Stimulated activated CD4-positive, alpha-beta T cell treated with anti-CD3 and anti-CD28 coated beads, Interleukin-2, amount 100 ng/mL, for 24 hours (primary cell): ENCODE data around the gene PFN2.
"Not testable (repeated sequence)": the region's sequence is repeated elsewhere in the genome, so short reads cannot be mapped to it uniquely, and the experiment has no call there.

Experiments used
- DNase-seq, 2 donors: peaks; one replicate each; pipeline ENCODE4 v3.0.0-alpha.2; 2020

PFN2 gene

GRCh38 chr3:149970716-149971402 is at the start of gene PFN2:
Gene PFN2 (minus strand): TSS chr3:149970895. CDS start chr3:149970856, 39 bp downstream.
- peak; percentile 42 to 49 for DNase-seq

GRCh38 chr3:150015901-150016300 is 45.2 kb upstream of the PFN2 start:
- no peak for DNase-seq

- no peak for DNase-seq
Measured at GRCh38 chr3:150014782-150015181, 44.1 kb upstream of the PFN2 start.

- DNase-seq, result no peak
Measured at GRCh38 chr3:150013801-150014200, 43.1 kb upstream of the PFN2 start.

- DNase-seq, result no peak
Measured at GRCh38 chr3:150006794-150007193, 36.1 kb upstream of the PFN2 start.

- no peak for DNase-seq
Measured at GRCh38 chr3:150005243-150006112, 34.8 kb upstream of the PFN2 start.

- DNase-seq, result no peak
Measured at GRCh38 chr3:150000641-150001040, 29.9 kb upstream of the PFN2 start.

- DNase-seq, result no peak
Measured at GRCh38 chr3:149999421-149999820, 28.7 kb upstream of the PFN2 start.

- DNase-seq, result no peak
Measured at GRCh38 chr3:149998946-149999345, 28.3 kb upstream of the PFN2 start.

GRCh38 chr3:149992416-149993058 is 21.8 kb upstream of the PFN2 start:
- no peak for DNase-seq

- no peak for DNase-seq
Measured at GRCh38 chr3:149990423-149990948, 19.8 kb upstream of the PFN2 start.

- no peak for DNase-seq
Measured at GRCh38 chr3:149989307-149989706, 18.6 kb upstream of the PFN2 start.

- DNase-seq, result no peak
Measured at GRCh38 chr3:149983628-149984027, 12.9 kb upstream of the PFN2 start.

GRCh38 chr3:149983053-149983452 is 12.4 kb upstream of the PFN2 start:
- DNase-seq, result not testable (repeated sequence)

- DNase-seq, result not testable (repeated sequence)
Measured at GRCh38 chr3:149981979-149982378, 11.3 kb upstream of the PFN2 start.

- DNase-seq, result no peak
Measured at GRCh38 chr3:149977386-149977785, 6.7 kb upstream of the PFN2 start.

- DNase-seq, result no peak
Measured at GRCh38 chr3:149975919-149976318, 5.2 kb upstream of the PFN2 start.

GRCh38 chr3:149971403-149972075 is 844 bp upstream of the PFN2 start:
- peak; percentile 34 to 46 for DNase-seq

GRCh38 chr3:149969940-149970715 is 567 bp downstream of the PFN2 start:
- peak; percentile 67 to 76 for DNase-seq

GRCh38 chr3:149969110-149969939 is 1.4 kb downstream of the PFN2 start:
- DNase-seq, result no peak

- DNase-seq, result no peak
Measured at GRCh38 chr3:149968216-149968615, 2.5 kb downstream of the PFN2 start.
